Measurements from ENCODE around the gene C18orf63. TPM values are rescaled to one million over a fixed set of nuclear protein-coding genes. Genes with fewer than 3 reads are reported as not detected.
A peak's percentile ranks its signal among the peaks of the same experiment; 100 is the strongest.

Gene C18orf63
- total RNA-seq, 1 donor from 2014 or later: not detected

DNA sequence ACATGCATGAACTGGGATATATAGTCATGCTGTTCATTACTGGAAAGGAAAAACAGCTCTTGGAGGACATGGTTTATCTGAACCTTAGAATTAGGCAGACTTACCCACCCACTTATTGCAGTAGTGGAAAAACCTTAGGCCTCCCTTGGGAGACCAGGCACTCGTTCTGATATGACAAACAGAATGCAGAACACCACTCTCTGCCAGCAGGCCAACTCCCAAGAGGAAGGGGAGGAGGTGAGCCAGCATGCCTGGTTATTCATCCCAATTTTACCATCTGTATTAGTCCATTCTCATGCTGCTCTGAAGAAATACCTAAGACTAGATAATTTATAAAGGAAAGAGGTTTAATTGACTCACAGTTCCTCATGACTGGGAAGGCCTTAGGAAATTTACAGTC is 17.5 kb downstream of the C18orf63 start:
- no peak for FAIRE-seq
- Histone ChIP-seq H3K4me3 (ENCODE audit: low read depth, low read length) (no peak overlapping the region), H3K36me3 (ENCODE audit: control insufficient read depth, insufficient read depth, low read length) (no peaks in the 10 kb centered on the region), H3K27me3 (ENCODE audit: control insufficient read depth, insufficient read depth, low read length) (no peaks in the 10 kb centered on the region)
- TF ChIP-seq, protein P1, sequence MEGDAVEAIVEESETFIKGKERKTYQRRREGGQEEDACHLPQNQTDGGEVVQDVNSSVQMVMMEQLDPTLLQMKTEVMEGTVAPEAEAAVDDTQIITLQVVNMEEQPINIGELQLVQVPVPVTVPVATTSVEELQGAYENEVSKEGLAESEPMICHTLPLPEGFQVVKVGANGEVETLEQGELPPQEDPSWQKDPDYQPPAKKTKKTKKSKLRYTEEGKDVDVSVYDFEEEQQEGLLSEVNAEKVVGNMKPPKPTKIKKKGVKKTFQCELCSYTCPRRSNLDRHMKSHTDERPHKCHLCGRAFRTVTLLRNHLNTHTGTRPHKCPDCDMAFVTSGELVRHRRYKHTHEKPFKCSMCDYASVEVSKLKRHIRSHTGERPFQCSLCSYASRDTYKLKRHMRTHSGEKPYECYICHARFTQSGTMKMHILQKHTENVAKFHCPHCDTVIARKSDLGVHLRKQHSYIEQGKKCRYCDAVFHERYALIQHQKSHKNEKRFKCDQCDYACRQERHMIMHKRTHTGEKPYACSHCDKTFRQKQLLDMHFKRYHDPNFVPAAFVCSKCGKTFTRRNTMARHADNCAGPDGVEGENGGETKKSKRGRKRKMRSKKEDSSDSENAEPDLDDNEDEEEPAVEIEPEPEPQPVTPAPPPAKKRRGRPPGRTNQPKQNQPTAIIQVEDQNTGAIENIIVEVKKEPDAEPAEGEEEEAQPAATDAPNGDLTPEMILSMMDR (IDR thresholded peaks at IDR 0.05; ENCODE audit: insufficient read depth, low read length, severe bottlenecking): no peak
- DNase-seq (ENCODE audit: low read depth): no peak

DNA sequence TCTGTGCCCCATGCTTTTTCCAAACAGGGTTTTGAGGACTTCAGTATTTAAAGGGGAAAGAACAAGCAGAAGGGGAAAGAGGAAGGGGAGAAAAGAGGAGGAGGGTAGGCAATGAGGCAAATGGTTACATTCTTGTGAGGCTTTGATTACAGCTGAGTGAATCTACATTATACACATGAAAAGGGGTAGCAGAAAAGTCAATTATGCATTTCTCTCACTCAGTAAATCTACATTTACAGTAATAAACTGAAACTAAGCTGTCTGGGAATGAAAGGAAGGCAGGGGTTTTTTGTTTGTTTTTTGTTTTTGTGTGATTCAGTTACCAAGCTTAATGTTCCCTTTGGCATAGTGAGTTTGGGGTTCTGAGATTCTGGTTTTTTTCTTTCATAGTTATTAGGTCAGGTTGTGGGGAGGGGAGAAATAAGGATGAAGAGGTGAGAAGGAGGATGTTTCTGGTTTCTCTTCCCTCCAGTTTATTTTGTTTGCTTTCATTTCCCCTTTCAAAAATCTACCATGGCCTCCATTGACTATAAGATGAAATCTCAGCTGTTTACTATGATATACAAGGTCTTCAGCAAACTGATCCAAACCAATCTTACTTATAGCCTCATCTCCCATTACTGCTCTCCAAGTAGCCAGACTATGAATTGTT is 18.7 kb downstream of the C18orf63 start:
- TF ChIP-seq, protein P1 (IDR thresholded peaks at IDR 0.05; ENCODE audit: insufficient read depth, low read length, severe bottlenecking): no peak
- DNase-seq (ENCODE audit: low read depth) (no peak), FAIRE-seq (no peak)
- no peaks in the 10 kb centered on the region for H3K36me3 ChIP-seq (ENCODE audit: control insufficient read depth, insufficient read depth, low read length)
- no peak overlapping the region for H3K4me3 ChIP-seq (ENCODE audit: low read depth, low read length)
- H3K27me3 ChIP-seq (ENCODE audit: control insufficient read depth, insufficient read depth, low read length): no peaks in the 10 kb centered on the region

DNA sequence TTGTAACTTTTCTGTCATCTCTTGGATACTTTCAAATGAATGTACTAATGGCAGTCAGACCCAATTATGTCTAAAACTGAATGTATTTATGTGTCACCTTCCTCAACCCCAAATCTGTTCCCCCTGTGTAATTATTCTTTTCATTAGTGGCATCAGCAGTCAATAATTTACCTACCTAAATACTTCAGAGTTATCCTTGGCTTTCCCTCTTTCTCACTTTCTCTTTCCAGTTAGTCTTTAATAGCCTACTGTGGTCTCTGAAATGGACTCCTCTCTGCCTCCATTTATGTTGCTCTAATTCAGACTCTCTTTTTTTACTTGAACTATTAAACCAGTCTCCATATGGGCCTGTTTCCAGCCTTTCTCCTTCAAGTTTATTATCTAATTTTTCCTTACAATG is 21.0 kb downstream of the C18orf63 start:
- FAIRE-seq (no peak), DNase-seq (ENCODE audit: low read depth) (no peak)
- TF ChIP-seq, protein P1 (IDR thresholded peaks at IDR 0.05; ENCODE audit: insufficient read depth, low read length, severe bottlenecking): no peak
- H3K4me3 ChIP-seq (ENCODE audit: low read depth, low read length): no peak overlapping the region
- H3K36me3 ChIP-seq (ENCODE audit: control insufficient read depth, insufficient read depth, low read length): no peaks in the 10 kb centered on the region
- no peaks in the 10 kb centered on the region for H3K27me3 ChIP-seq (ENCODE audit: control insufficient read depth, insufficient read depth, low read length)

DNA sequence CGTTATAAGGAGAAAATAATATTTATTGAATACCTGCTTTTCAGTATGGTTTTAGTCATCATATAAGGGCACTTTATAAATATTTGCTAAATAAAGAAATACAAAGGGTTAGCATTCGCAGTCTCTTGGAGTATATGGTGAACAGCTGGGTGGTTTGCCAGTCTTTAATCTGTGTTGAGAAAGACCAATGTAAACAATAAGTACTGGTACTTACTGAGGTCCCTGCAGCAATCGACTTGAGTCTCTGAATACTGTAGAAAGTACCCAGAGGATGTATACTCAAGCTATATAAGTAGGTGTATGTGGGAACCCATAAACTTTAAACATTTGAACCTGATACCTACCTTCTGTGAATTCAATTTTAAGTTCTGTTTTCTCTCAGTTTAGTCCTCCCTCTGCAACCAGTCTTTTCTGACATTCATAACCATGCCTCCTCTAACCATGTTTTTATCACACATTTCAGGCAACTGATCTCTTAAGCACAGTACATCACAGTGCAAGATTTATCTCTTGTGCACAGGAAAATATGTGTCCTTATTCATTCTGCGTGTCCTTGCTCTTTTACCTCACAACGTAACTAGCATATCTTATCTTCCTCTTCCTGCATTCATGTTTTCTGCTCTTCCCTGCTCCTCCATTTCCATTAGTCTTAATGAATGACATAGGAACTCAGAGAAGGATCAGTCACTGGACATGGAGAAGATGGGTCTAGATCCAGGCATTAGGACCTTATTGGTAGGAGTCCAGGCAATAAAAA is 21.7 kb downstream of the C18orf63 start:
- H3K36me3 ChIP-seq (ENCODE audit: control insufficient read depth, insufficient read depth, low read length): no peaks in the 10 kb centered on the region
- DNase-seq (ENCODE audit: low read depth) (no peak), FAIRE-seq (peak; percentile 58)
- TF ChIP-seq, protein P1 (IDR thresholded peaks at IDR 0.05; ENCODE audit: insufficient read depth, low read length, severe bottlenecking): no peak
- H3K27me3 ChIP-seq (ENCODE audit: control insufficient read depth, insufficient read depth, low read length): no peaks in the 10 kb centered on the region
- no peak overlapping the region for H3K4me3 ChIP-seq (ENCODE audit: low read depth, low read length)

DNA sequence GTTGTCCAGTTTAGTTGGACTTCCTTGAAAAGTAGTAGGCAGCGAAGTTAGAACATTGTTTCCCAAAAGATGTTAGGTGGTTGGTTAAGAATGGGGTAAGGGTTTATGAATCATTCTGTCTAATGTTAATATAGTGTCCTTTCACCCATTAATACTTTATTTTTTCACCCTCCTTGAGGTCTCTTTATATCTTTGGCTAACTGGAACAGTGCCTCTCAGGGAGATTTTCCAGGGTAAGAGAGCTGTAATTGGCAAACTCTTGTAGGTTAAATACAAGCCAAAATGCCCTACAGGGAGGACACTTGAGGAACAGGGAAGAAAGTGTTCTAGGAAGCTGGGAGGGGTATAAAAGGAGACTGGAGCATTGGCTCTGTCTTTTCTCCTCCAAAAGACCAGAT is 22.3 kb downstream of the C18orf63 start:
- FAIRE-seq (no peak), DNase-seq (ENCODE audit: low read depth) (no peak)
- no peaks in the 10 kb centered on the region for H3K27me3 ChIP-seq (ENCODE audit: control insufficient read depth, insufficient read depth, low read length)
- TF ChIP-seq, protein P1 (IDR thresholded peaks at IDR 0.05; ENCODE audit: insufficient read depth, low read length, severe bottlenecking): no peak
- H3K36me3 ChIP-seq (ENCODE audit: control insufficient read depth, insufficient read depth, low read length): no peaks in the 10 kb centered on the region
- no peak overlapping the region for H3K4me3 ChIP-seq (ENCODE audit: low read depth, low read length)
